ENCODE measurements around the gene TSPY2.
"Not testable (repeated sequence)": the region's sequence is repeated elsewhere in the genome, so short reads cannot be mapped to it uniquely, and the experiment has no call there.

Gene TSPY2, protein sequence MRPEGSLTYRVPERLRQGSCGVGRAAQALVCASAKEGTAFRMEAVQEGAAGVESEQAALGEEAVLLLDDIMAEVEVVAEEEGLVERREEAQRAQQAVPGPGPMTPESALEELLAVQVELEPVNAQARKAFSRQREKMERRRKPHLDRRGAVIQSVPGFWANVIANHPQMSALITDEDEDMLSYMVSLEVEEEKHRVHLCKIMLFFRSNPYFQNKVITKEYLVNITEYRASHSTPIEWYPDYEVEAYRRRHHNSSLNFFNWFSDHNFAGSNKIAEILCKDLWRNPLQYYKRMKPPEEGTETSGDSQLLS

DNA sequence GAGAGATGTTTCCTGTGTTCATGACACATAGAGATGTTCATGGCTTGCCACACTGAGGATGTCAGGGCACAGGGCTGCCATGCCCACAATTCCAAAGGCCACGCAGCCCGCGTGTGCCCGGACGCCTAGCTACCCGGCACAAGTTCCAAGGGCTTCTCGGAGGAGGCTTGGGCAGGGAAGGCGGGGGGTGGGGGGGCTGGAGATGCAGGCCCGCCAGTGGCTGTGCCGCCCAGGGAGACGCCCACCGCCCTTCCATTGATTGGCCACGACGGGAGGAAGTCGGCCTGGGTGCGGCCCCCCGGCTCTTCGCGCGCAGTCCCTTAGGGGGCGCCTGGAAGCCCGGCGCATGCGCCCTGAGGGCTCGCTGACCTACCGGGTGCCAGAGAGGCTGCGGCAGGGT, at the start of gene TSPY2:
TSPY2 (plus strand) TSS at position 301 of the 400 bp plus-strand sequence; CDS start at position 347, 46 bp downstream.
- DNase-seq (ENCODE audit: low read depth in 2 of 2): not testable (repeated sequence)

DNA sequence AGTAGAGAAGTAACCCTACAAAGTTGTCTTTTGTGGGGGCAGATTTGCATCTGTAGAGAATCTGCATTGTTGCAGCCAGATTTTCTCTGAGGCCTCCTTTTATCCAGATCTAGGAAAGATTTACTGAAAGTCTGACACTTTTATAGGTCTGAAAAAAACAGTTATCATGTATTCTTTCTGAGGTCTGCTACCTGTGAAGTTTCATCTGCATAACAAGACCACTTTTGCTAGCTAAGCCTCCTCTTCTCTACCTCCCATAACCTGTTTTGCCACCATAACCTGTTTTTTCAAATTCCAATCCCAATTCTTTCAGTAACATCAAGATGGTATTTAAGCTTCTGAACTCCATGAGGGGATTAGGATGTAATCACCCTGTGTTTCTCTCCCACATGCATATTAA, 36.5 kb upstream of the TSPY2 start:
- not testable (repeated sequence) for DNase-seq (ENCODE audit: low read depth in 2 of 2)

DNA sequence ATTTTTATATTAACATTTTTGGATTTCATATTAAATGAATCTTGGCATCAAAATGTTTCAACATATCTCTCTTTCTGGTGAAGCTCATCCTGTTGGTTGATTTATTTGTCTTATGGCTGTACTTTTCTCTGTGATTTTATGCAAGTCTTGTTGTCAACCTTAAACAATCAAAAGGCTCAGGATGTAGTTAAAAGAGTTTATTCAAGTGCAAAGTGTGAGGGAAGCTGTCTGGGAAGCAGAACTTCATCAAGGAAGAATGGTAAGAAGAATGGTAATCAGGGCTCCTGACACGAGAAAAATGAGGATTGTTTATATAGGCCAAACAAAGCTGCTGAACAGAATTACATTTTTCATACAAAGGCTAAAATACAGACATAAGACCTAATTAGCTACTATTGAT, 29.0 kb upstream of the TSPY2 start:
- DNase-seq (ENCODE audit: low read depth in 2 of 2): not testable (repeated sequence)

DNA sequence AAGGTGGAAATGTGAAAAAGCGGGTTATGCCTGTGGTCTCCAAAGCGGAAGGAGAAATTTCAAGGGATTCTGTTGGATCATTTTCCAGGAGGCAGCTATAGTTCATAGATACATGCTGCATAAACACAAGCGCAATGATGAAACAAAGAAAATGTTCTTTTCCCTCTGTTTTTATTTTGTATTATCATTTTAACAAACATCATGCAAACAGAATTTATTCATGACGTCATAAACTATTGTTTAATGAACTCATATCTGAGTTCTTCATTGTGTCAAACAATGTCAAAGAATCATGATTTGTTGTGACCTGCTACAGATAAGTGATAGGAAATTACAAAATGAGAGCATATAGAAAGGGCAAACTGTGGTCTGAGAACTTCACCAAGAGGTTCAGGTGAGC, 23.8 kb downstream of the TSPY2 start:
- DNase-seq (ENCODE audit: low read depth in 2 of 2): not testable (repeated sequence)
